NCI-H82 treated with DMSO at 0.1 percent for 48 hours (cell line): ENCODE results near the gene NYNRIN.
A peak's percentile ranks its signal among the peaks of the same experiment; 100 is the strongest.
"Not testable (repeated sequence)": the region's sequence is repeated elsewhere in the genome, so short reads cannot be mapped to it uniquely, and the experiment has no call there.

Source experiments
- DNase-seq: peaks from one replicate; lab custom pipeline; 2025; ENCODE audit not compliant: unreplicated experiment; lab: John Stamatoyannopoulos, UW

Gene NYNRIN

GRCh38 chr14:24442240-24443052 lies 43.6 kb downstream of the NYNRIN start, which contains the start of gene SDR39U1:
Gene SDR39U1 (minus strand): TSS chr14:24442776. CDS start chr14:24442769, 7 bp downstream.
- peak; percentile 97 for DNase-seq

DNA sequence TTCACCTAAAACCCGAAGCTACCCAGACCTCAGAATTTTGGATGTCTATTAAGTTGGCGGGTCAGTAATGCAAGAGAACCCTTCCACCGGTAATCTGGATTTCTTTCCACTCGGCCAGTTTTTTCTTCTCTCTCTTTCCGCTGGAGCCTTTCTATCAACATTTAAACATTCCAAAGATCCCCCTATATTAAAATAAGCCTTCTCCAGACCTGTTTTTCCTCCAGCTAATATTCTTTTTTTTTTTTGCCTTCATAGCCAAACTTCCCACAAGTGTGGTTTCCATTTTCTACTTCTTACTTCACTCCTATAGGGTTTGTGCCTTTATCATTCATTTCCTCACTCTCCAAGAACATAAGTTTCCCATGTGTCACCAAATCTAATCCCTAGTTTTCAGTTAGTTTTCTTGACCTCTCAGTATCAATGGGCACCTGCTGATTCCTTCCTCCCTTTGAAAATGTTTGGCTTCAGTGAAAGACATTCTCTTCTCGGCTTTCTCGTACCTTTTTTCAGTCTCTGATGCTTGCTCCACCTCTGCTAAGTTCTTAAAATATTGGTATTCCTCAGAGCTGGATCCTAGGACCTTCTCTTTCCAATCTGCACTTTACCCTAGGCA lies 44.4 kb downstream of the NYNRIN start:
- no peak for DNase-seq

- not testable (repeated sequence) for DNase-seq
Measured at GRCh38 chr14:24450828-24451227, 52.0 kb downstream of the NYNRIN start.

GRCh38 chr14:24456980-24457379 lies 58.2 kb downstream of the NYNRIN start:
- no peak for DNase-seq

- no peak for DNase-seq
Measured at GRCh38 chr14:24458736-24459135, 59.9 kb downstream of the NYNRIN start.

- DNase-seq: no peak
Measured at GRCh38 chr14:24459331-24459730, 60.5 kb downstream of the NYNRIN start.

DNA sequence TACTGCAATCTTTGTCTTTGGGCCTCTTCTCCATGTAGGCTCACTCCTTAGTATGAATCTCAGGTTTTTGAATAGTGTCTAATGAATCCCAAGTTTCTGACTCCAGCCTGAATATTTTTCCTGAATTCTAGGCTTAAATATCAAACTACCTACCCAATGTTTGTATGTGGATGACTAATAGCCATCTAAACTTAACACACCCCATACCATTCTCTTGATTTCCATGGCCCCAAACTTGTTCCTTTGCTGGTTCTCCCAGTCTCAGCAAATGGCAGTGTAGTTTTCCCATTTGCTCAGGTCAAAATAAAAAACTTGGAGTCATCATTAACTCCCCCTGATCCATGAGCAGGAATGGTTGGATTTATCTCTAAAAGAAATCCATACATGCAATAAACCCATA lies 62.5 kb downstream of the NYNRIN start:
- no peak for DNase-seq

- DNase-seq: no peak
Measured at GRCh38 chr14:24463017-24463883, 64.4 kb downstream of the NYNRIN start.

DNA sequence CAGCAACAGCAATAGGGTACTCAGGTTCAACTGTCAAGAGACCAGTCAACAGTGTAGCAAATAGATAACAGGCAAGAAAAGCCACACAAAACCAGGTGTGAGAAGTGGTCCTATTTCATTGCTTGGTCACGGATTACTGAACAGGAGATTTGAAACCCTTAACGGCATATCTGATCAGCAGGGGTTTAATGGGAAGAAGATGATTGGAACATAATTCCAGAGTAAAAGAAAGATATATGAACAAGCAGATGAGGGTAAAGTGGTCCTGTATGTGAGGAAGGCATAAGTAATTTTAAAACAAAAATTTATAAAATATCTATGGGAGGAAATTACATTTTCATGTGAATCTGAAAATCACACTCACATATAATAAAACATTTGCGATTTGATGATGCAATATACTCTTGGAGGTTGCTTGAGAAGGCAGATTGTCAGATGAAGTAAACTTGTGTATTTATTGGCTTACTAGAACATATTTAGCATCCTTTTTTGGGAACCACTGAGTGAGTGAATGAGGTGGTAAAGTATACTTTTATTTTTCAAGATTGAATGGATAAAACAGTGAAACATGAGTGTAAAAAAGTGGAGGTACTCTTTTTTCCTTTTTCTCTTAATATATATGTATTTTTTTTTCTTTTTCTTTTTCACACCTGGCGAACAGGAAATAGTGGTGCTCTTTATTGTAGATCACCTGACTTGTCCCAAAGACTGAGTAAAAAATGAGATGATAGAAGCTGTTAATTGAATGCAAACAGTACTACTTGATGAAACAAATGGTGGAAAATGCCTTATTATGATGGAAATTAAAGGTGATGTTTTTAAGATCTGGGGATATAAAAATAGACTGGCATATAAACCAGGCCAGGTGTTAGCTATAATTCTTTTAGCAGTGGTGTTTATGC lies 65.3 kb downstream of the NYNRIN start:
- DNase-seq: no peak

- DNase-seq: no peak
Measured at GRCh38 chr14:24465368-24465767, 66.6 kb downstream of the NYNRIN start.

DNA sequence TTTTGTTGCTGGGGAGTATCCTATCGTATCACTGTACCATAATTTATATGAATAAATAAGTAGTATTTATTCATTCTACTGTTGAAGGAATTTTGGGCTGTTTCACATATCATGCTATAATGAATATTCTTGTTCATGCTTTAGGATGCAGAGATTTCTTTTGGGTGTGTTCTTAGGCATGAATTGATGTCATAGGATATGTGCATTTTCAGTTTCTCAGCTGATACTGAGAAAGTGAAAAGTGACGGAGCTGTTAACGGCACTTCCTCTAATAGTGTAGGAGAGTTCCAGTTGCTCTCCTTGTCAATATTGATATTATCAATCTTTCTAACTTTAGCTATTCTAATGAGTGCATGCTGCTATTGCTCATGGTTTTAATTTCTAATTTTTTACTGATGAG lies 67.0 kb downstream of the NYNRIN start:
- DNase-seq: no peak
